Measurements from ENCODE around the gene ZNG1A. TPM values are rescaled to one million over a fixed set of nuclear protein-coding genes. Genes with fewer than 3 reads are reported as not detected.
"Not testable (repeated sequence)": the region's sequence is repeated elsewhere in the genome, so short reads cannot be mapped to it uniquely, and the experiment has no call there.

ZNG1A gene
- total and polyA plus RNA-seq, 2 donors (not counting 1 experiment from before 2014, with no cell fraction given) = 17.7 to 32.3 TPM

GRCh38 chr9:100430-100829 is 78.4 kb downstream of the ZNG1A start:
- H3K4me1 ChIP-seq (ENCODE audit: control insufficient read depth, extremely low read depth, insufficient read depth, low read length); H3K27me3 ChIP-seq (ENCODE audit: control insufficient read depth, insufficient read depth, low read length); H3K9me3 ChIP-seq (ENCODE audit: control insufficient read depth, insufficient read depth, low read depth, low read length); H3K9ac ChIP-seq (ENCODE audit: insufficient read depth, low read length); H3K4me3 ChIP-seq (replicated peaks in 1 of 4; ENCODE audit: control extremely low read depth in 1 of 4, insufficient read depth in 1 of 4, low read depth in 3 of 4, low read length in 4 of 4); H3K4me2 ChIP-seq (ENCODE audit: extremely low read depth, insufficient read depth, low read length); H3K79me2 ChIP-seq (ENCODE audit: control insufficient read depth, insufficient read depth, low read length); H3K27ac ChIP-seq (ENCODE audit: insufficient read depth, low read length); H4K20me1 ChIP-seq (ENCODE audit: control insufficient read depth, extremely low read depth, insufficient read depth, low read length); DNase-seq (ENCODE audit: low read depth in 2 of 2); H2AFZ ChIP-seq (ENCODE audit: low read length); H3K36me3 ChIP-seq (ENCODE audit: control insufficient read depth, insufficient read depth, low read length): not testable (repeated sequence)

- not testable (repeated sequence) for H3K36me3 ChIP-seq (ENCODE audit: control insufficient read depth, insufficient read depth, low read length); H3K27me3 ChIP-seq (ENCODE audit: control insufficient read depth, insufficient read depth, low read length); H2AFZ ChIP-seq (ENCODE audit: low read length); H3K9ac ChIP-seq (ENCODE audit: insufficient read depth, low read length); H4K20me1 ChIP-seq (ENCODE audit: control insufficient read depth, extremely low read depth, insufficient read depth, low read length); H3K27ac ChIP-seq (ENCODE audit: insufficient read depth, low read length); H3K4me3 ChIP-seq (replicated peaks in 1 of 4; ENCODE audit: control extremely low read depth in 1 of 4, insufficient read depth in 1 of 4, low read depth in 3 of 4, low read length in 4 of 4); DNase-seq (ENCODE audit: low read depth in 2 of 2); H3K9me3 ChIP-seq (ENCODE audit: control insufficient read depth, insufficient read depth, low read depth, low read length); H3K4me2 ChIP-seq (ENCODE audit: extremely low read depth, insufficient read depth, low read length); H3K4me1 ChIP-seq (ENCODE audit: control insufficient read depth, extremely low read depth, insufficient read depth, low read length); H3K79me2 ChIP-seq (ENCODE audit: control insufficient read depth, insufficient read depth, low read length)
Measured at GRCh38 chr9:99867-100266, 79.0 kb downstream of the ZNG1A start.

- not testable (repeated sequence) for H3K79me2 ChIP-seq (ENCODE audit: control insufficient read depth, insufficient read depth, low read length); H2AFZ ChIP-seq (ENCODE audit: low read length); H3K4me3 ChIP-seq (replicated peaks in 1 of 4; ENCODE audit: control extremely low read depth in 1 of 4, insufficient read depth in 1 of 4, low read depth in 3 of 4, low read length in 4 of 4); H3K9ac ChIP-seq (ENCODE audit: insufficient read depth, low read length); H3K9me3 ChIP-seq (ENCODE audit: control insufficient read depth, insufficient read depth, low read depth, low read length); H3K4me1 ChIP-seq (ENCODE audit: control insufficient read depth, extremely low read depth, insufficient read depth, low read length); H4K20me1 ChIP-seq (ENCODE audit: control insufficient read depth, extremely low read depth, insufficient read depth, low read length); H3K27me3 ChIP-seq (ENCODE audit: control insufficient read depth, insufficient read depth, low read length); DNase-seq (ENCODE audit: low read depth in 2 of 2); H3K27ac ChIP-seq (ENCODE audit: insufficient read depth, low read length); H3K4me2 ChIP-seq (ENCODE audit: extremely low read depth, insufficient read depth, low read length); H3K36me3 ChIP-seq (ENCODE audit: control insufficient read depth, insufficient read depth, low read length)
Measured at GRCh38 chr9:98775-99174, 80.1 kb downstream of the ZNG1A start.

- not testable (repeated sequence) for H2AFZ ChIP-seq (ENCODE audit: low read length); H3K9ac ChIP-seq (ENCODE audit: insufficient read depth, low read length); H3K4me3 ChIP-seq (replicated peaks in 1 of 4; ENCODE audit: control extremely low read depth in 1 of 4, insufficient read depth in 1 of 4, low read depth in 3 of 4, low read length in 4 of 4); H3K9me3 ChIP-seq (ENCODE audit: control insufficient read depth, insufficient read depth, low read depth, low read length); H3K27ac ChIP-seq (ENCODE audit: insufficient read depth, low read length); H3K79me2 ChIP-seq (ENCODE audit: control insufficient read depth, insufficient read depth, low read length); H3K4me2 ChIP-seq (ENCODE audit: extremely low read depth, insufficient read depth, low read length); H3K4me1 ChIP-seq (ENCODE audit: control insufficient read depth, extremely low read depth, insufficient read depth, low read length); DNase-seq (ENCODE audit: low read depth in 2 of 2); H3K36me3 ChIP-seq (ENCODE audit: control insufficient read depth, insufficient read depth, low read length); H4K20me1 ChIP-seq (ENCODE audit: control insufficient read depth, extremely low read depth, insufficient read depth, low read length); H3K27me3 ChIP-seq (ENCODE audit: control insufficient read depth, insufficient read depth, low read length)
Measured at GRCh38 chr9:94992-95391, 83.9 kb downstream of the ZNG1A start.

GRCh38 chr9:94323-94722 is 84.5 kb downstream of the ZNG1A start:
- not testable (repeated sequence) for H3K27ac ChIP-seq (ENCODE audit: insufficient read depth, low read length); H3K9ac ChIP-seq (ENCODE audit: insufficient read depth, low read length); DNase-seq (ENCODE audit: low read depth in 2 of 2); H3K79me2 ChIP-seq (ENCODE audit: control insufficient read depth, insufficient read depth, low read length); H3K36me3 ChIP-seq (ENCODE audit: control insufficient read depth, insufficient read depth, low read length); H3K9me3 ChIP-seq (ENCODE audit: control insufficient read depth, insufficient read depth, low read depth, low read length); H3K4me2 ChIP-seq (ENCODE audit: extremely low read depth, insufficient read depth, low read length); H2AFZ ChIP-seq (ENCODE audit: low read length); H3K4me1 ChIP-seq (ENCODE audit: control insufficient read depth, extremely low read depth, insufficient read depth, low read length); H4K20me1 ChIP-seq (ENCODE audit: control insufficient read depth, extremely low read depth, insufficient read depth, low read length); H3K27me3 ChIP-seq (ENCODE audit: control insufficient read depth, insufficient read depth, low read length); H3K4me3 ChIP-seq (replicated peaks in 1 of 4; ENCODE audit: control extremely low read depth in 1 of 4, insufficient read depth in 1 of 4, low read depth in 3 of 4, low read length in 4 of 4)

GRCh38 chr9:93909-94308 is 84.9 kb downstream of the ZNG1A start:
- not testable (repeated sequence) for H3K9me3 ChIP-seq (ENCODE audit: control insufficient read depth, insufficient read depth, low read depth, low read length); H2AFZ ChIP-seq (ENCODE audit: low read length); H3K27ac ChIP-seq (ENCODE audit: insufficient read depth, low read length); H4K20me1 ChIP-seq (ENCODE audit: control insufficient read depth, extremely low read depth, insufficient read depth, low read length); H3K27me3 ChIP-seq (ENCODE audit: control insufficient read depth, insufficient read depth, low read length); H3K4me2 ChIP-seq (ENCODE audit: extremely low read depth, insufficient read depth, low read length); H3K79me2 ChIP-seq (ENCODE audit: control insufficient read depth, insufficient read depth, low read length); DNase-seq (ENCODE audit: low read depth in 2 of 2); H3K4me3 ChIP-seq (replicated peaks in 1 of 4; ENCODE audit: control extremely low read depth in 1 of 4, insufficient read depth in 1 of 4, low read depth in 3 of 4, low read length in 4 of 4); H3K9ac ChIP-seq (ENCODE audit: insufficient read depth, low read length); H3K36me3 ChIP-seq (ENCODE audit: control insufficient read depth, insufficient read depth, low read length); H3K4me1 ChIP-seq (ENCODE audit: control insufficient read depth, extremely low read depth, insufficient read depth, low read length)

GRCh38 chr9:90851-91250 is 88.0 kb downstream of the ZNG1A start:
- not testable (repeated sequence) for H3K4me3 ChIP-seq (replicated peaks in 1 of 4; ENCODE audit: control extremely low read depth in 1 of 4, insufficient read depth in 1 of 4, low read depth in 3 of 4, low read length in 4 of 4); H2AFZ ChIP-seq (ENCODE audit: low read length); H3K9ac ChIP-seq (ENCODE audit: insufficient read depth, low read length); H3K79me2 ChIP-seq (ENCODE audit: control insufficient read depth, insufficient read depth, low read length); H3K36me3 ChIP-seq (ENCODE audit: control insufficient read depth, insufficient read depth, low read length); DNase-seq (ENCODE audit: low read depth in 2 of 2); H4K20me1 ChIP-seq (ENCODE audit: control insufficient read depth, extremely low read depth, insufficient read depth, low read length); H3K27me3 ChIP-seq (ENCODE audit: control insufficient read depth, insufficient read depth, low read length); H3K27ac ChIP-seq (ENCODE audit: insufficient read depth, low read length); H3K4me2 ChIP-seq (ENCODE audit: extremely low read depth, insufficient read depth, low read length); H3K4me1 ChIP-seq (ENCODE audit: control insufficient read depth, extremely low read depth, insufficient read depth, low read length); H3K9me3 ChIP-seq (ENCODE audit: control insufficient read depth, insufficient read depth, low read depth, low read length)

All from fibroblast of lung (primary cell).